Skin of body (tissue), 2 donors: Measurements from ENCODE around the gene SORCS2. TPM values are rescaled to one million over a fixed set of nuclear protein-coding genes. Genes with fewer than 3 reads are reported as not detected.

Experiments
- DNase-seq: peaks from one replicate; lab custom pipeline; 2025; lab: John Stamatoyannopoulos, UW
- total RNA-seq: library from RNA; depleted of rRNA; stranded (reverse); fragments of >200 nt; gene quantifications from one replicate; pipeline ENCODE4 v1.2.3, GENCODE V29; 2014

Gene SORCS2
- total RNA-seq, 1 donor from 2014 or later, result 5.8 TPM

GRCh38 chr4:7646384-7647061 lies 454.2 kb downstream of the SORCS2 start:
- no peak for DNase-seq

GRCh38 chr4:7647186-7647585 lies 454.8 kb downstream of the SORCS2 start:
- no peak for DNase-seq

- no peak for DNase-seq
Observed at GRCh38 chr4:7647600-7648543, 455.5 kb downstream of the SORCS2 start.

GRCh38 chr4:7648544-7649395 lies 456.4 kb downstream of the SORCS2 start:
- DNase-seq, result no peak

GRCh38 chr4:7649411-7649740 lies 457.0 kb downstream of the SORCS2 start:
- DNase-seq, result no peak

- DNase-seq, result no peak
Observed at GRCh38 chr4:7649741-7650531, 457.6 kb downstream of the SORCS2 start.

GRCh38 chr4:7650606-7651385 lies 458.5 kb downstream of the SORCS2 start:
- no peak for DNase-seq

- no peak for DNase-seq
Observed at GRCh38 chr4:7651461-7651921, 459.2 kb downstream of the SORCS2 start.

GRCh38 chr4:7652006-7652405 lies 459.7 kb downstream of the SORCS2 start:
- no peak for DNase-seq

GRCh38 chr4:7652451-7652881 lies 460.1 kb downstream of the SORCS2 start:
- DNase-seq, result no peak

GRCh38 chr4:7652906-7653305 lies 460.6 kb downstream of the SORCS2 start:
- DNase-seq, result no peak

- no peak for DNase-seq
Observed at GRCh38 chr4:7653510-7654369, 461.4 kb downstream of the SORCS2 start.

GRCh38 chr4:7654550-7655445 lies 462.5 kb downstream of the SORCS2 start:
- no peak for DNase-seq

GRCh38 chr4:7655511-7656243 lies 463.3 kb downstream of the SORCS2 start:
- DNase-seq, result no peak

GRCh38 chr4:7656244-7656800 lies 464.0 kb downstream of the SORCS2 start:
- DNase-seq, result no peak

- DNase-seq, result no peak
Observed at GRCh38 chr4:7657545-7658297, 465.4 kb downstream of the SORCS2 start.
